ENCODE data around the gene NR6A1. TPM values are rescaled to one million over a fixed set of nuclear protein-coding genes. Genes with fewer than 3 reads are reported as not detected.

Gene NR6A1
- total and polyA plus RNA-seq, 2 of the 13 experiments (the other 11 are each of a cell fraction or from before 2014, with no cell fraction given), result 28.1 to 31.5 TPM

- TF ChIP-seq ZNF280D (CRISPR knock-in tag; IDR thresholded peaks at IDR 0.05) (0 out of 2 replicates have a peak, but pooled peaks have one; percentile 59), ZSCAN25 (CRISPR knock-in tag; IDR thresholded peaks at IDR 0.05) (no peak), PCBP2 (optimal IDR thresholded peaks at IDR 0.05; ENCODE audit: low read depth, low read length, poor library complexity, severe bottlenecking) (no peak), PLRG1 (conservative IDR thresholded peaks at IDR 0.05) (no peak), RXRB (CRISPR knock-in tag; IDR thresholded peaks at IDR 0.05; ENCODE audit: borderline replicate concordance) (peak; percentile 32; the same call in 1 of the 2 replicates), ARNT2 (CRISPR knock-in tag; IDR thresholded peaks at IDR 0.05; ENCODE audit: low read depth) (no peak), ZZZ3 (CRISPR knock-in tag; IDR thresholded peaks at IDR 0.05; ENCODE audit: borderline replicate concordance) (no peak), ZNF512B (CRISPR knock-in tag; IDR thresholded peaks at IDR 0.05; ENCODE audit: borderline replicate concordance) (0 out of 2 replicates have a peak, but pooled peaks have one; percentile 36), ZNF296 (CRISPR knock-in tag; conservative IDR thresholded peaks at IDR 0.05) (no peak), AGO1 (IDR thresholded peaks at IDR 0.05; ENCODE audit: low read depth, low read length, poor library complexity, severe bottlenecking) (no peak), PITX1 (CRISPR knock-in tag; IDR thresholded peaks at IDR 0.05) (peak; percentile 64; the same call in 1 of the 2 replicates), KLF13 (CRISPR knock-in tag; IDR thresholded peaks at IDR 0.05) (no peak), ELF3 (CRISPR knock-in tag; IDR thresholded peaks at IDR 0.05) (no peak), ZNF674 (CRISPR knock-in tag; IDR thresholded peaks at IDR 0.05; ENCODE audit: low read depth) (no peak), KDM2A (CRISPR knock-in tag; IDR thresholded peaks at IDR 0.05; ENCODE audit: borderline replicate concordance, low read depth) (peak; percentile 47; the same call in 1 of the 2 replicates), ZNF142 (CRISPR knock-in tag; IDR thresholded peaks at IDR 0.05) (no peak), STAG1 (CRISPR knock-in tag; IDR thresholded peaks at IDR 0.05) (peak; percentile 87)
These were observed 219.4 kb downstream of the NR6A1 start (continued) for GRCh38 chr9:124551472-124552272.
